Heart right ventricle (tissue), 16 donors: ENCODE measurements around the gene SV2C. TPM values are rescaled to one million over a fixed set of nuclear protein-coding genes. Genes with fewer than 3 reads are reported as not detected.
A peak's percentile ranks its signal among the peaks of the same experiment; 100 is the strongest.

ENCODE experiments used
- ATAC-seq, 8 donors: fragments of 200-7000 bp; cut with Tn5 transposase; one replicate each; pipeline ENCODE4 v1.9.1; 2020; ENCODE audit warnings: mild to moderate bottlenecking in 8 of 8, moderate library complexity in 8 of 8, moderate number of reproducible peaks in 1 of 8
- DNase-seq, 2 donors: peaks; one replicate each; pipeline ENCODE4 v3.0.0-alpha.2; 2020
- H3K27ac ChIP-seq, 10 donors: fragments of 200-600 bp; sonication (generic) in 2 of 10; one replicate each; pipeline versions ENCODE4 v1.5.0 to v1.8.0; 2020 to 2022; ENCODE audit warnings: mild to moderate bottlenecking in 3 of 10
- H3K27me3 ChIP-seq, 7 donors: fragments of 200-600 bp; one replicate each; pipeline ENCODE4 v1.8.0; 2021 to 2022; ENCODE audit warnings: mild to moderate bottlenecking in 2 of 7
- H3K36me3 ChIP-seq, 9 donors: fragments of 200-600 bp; sonication (generic) in 1 of 9; one replicate each; pipeline versions ENCODE4 v1.5.0 to v1.8.0; 2020 to 2022; ENCODE audit warnings: mild to moderate bottlenecking in 2 of 9
- H3K4me1 ChIP-seq, 9 donors: fragments of 200-600 bp; sonication (generic) in 1 of 9; one replicate each; pipeline versions ENCODE4 v1.5.0 to v1.8.0; 2020 to 2022; ENCODE audit warnings: mild to moderate bottlenecking in 4 of 9
- H3K4me3 ChIP-seq, 10 donors: fragments of 200-600 bp; sonication (generic) in 2 of 10; one replicate each; pipeline versions ENCODE4 v1.5.0 to v1.8.0; 2020 to 2022; ENCODE audit warnings: mild to moderate bottlenecking in 7 of 10, moderate library complexity in 2 of 10
- H3K9me3 ChIP-seq, 11 donors: fragments of 200-600 bp in 10 of 11; sonication (generic) in 2 of 11; one replicate each; pipeline versions ENCODE4 v1.5.0 to v1.8.0; 2013 to 2022; ENCODE audit warnings: mild to moderate bottlenecking in 2 of 11, control low read depth in 1 of 11, moderate library complexity in 1 of 11
- WGBS, 2 donors: extraction: QIAGEN DNeasy Blood & Tissue Kit; methylation state at CpG; one replicate each; pipeline ENCODE4 v1.1.7; 2013; ENCODE audit warnings: inconsistent platforms in 1 of 2; 5-methylcytosine and 5-hydroxymethylcytosine counted together
- intact Hi-C, 10 donors: fragments of 100-400 bp; cut with DNase I; formaldehyde crosslinking; loops; one replicate each; pipeline versions ENCODE4 v1.11.1 to v1.14.2; 2022
- polyA plus RNA-seq, 2 donors: library from polyadenylated mRNA; stranded (reverse); fragments of 200-250 nt; gene quantifications; one replicate each; pipeline ENCODE4 v1.2.3, GENCODE V29; 2013
- total RNA-seq, 10 donors: library from RNA; stranded (reverse); fragmentation: NEBNext Ultra II Directional in 3 of 10; extraction: Animal tissue kit (Norgen Biotek cat#: 25700) in 3 of 10; gene quantifications; one replicate each; pipeline versions ENCODE4 v1.2.1 to v1.2.4, GENCODE V29; 2021 to 2023
- TF ChIP-seq, protein P1 (sequence below), 9 donors: fragments of 200-600 bp; sonication (generic) in 2 of 9; IDR thresholded peaks; one replicate each; pipeline versions ENCODE4 v1.5.0 to v1.8.0; 2021 to 2022; ENCODE audit warnings: antibody characterized with exemption in 9 of 9, mild to moderate bottlenecking in 5 of 9, moderate library complexity in 1 of 9
- donor health status: Arrhythmogenic right ventricular cardiomyopathy.
- donor health status: ischemic (EF 13 %, LVEDD 7.1; RV severe dilation, severe dysfunction).
- donor health status: healthy with polysubstance abuse.
- donor health status: DM: no; HTN: yes; CAD: no.
- donor health status: DM: no; HTN: no; CAD: no.
- donor health status: ischemic (EF 25% LVEDD 6.9; RV normal size, moderate dysfunction).
- donor health status: ischemic (EF 25% LVEDD 5.7; RV mildly dilated, moderate dysfunction).
- donor health status: healthy.
- donor health status: DM: yes; HTN: yes; CAD: no.
- donor health status: Ischemic cardiomyopathy.
- donor health status: ischemic (EF 35%, LVEDD 5.7; RV mildly dilated, moderate dysfunction).
- donor health status: nonischemic (EF 11% LVEDD 7.7; RV severe dilation, severe dysfunction).
- donor health status: DM: yes; HTN: yes; CAD: no.
- donor health status: PGD.
- donor health status: ischemic (EF 29% LVEDD 5.4; RV normal size, mild dysfunction).
- donor health status: nonischemic (EF 23%, LVEDD 6.1; RV moderate dilation, normal function).

Gene SV2C
- total and polyA plus RNA-seq, 12 donors = 0.09 to 1.2 (median 0.24) TPM; not detected in 4

GRCh38 chr5:76041863-76042262 is 41.3 kb upstream of the SV2C start:
- DNase-seq = peak in 1 of 2 donors; percentile 3
- no peak for ATAC-seq
- Histone ChIP-seq H3K27me3 (peaks cover 0 to 18% (median 6%) of the 10 kb centered on the region in 7 donors), H3K27ac (no peak overlapping the region), H3K4me1 (no peaks in the 10 kb centered on the region), H3K4me3 (no peak overlapping the region), H3K9me3 (peaks cover 0 to 8% (median 0%) of the 10 kb centered on the region in 11 donors), H3K36me3 (no peaks in the 10 kb centered on the region)
- TF ChIP-seq, protein P1, sequence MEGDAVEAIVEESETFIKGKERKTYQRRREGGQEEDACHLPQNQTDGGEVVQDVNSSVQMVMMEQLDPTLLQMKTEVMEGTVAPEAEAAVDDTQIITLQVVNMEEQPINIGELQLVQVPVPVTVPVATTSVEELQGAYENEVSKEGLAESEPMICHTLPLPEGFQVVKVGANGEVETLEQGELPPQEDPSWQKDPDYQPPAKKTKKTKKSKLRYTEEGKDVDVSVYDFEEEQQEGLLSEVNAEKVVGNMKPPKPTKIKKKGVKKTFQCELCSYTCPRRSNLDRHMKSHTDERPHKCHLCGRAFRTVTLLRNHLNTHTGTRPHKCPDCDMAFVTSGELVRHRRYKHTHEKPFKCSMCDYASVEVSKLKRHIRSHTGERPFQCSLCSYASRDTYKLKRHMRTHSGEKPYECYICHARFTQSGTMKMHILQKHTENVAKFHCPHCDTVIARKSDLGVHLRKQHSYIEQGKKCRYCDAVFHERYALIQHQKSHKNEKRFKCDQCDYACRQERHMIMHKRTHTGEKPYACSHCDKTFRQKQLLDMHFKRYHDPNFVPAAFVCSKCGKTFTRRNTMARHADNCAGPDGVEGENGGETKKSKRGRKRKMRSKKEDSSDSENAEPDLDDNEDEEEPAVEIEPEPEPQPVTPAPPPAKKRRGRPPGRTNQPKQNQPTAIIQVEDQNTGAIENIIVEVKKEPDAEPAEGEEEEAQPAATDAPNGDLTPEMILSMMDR (IDR thresholded peaks at IDR 0.05) = no peak
- intact Hi-C loops = no loop called here
- 43 to 50% methylated on average over 6 of the region's 6 CpGs for whole genome bisulfite sequencing, 2 donors

- Histone ChIP-seq H3K36me3 (no peaks in the 10 kb centered on the region), H3K9me3 (peaks cover 0 to 8% (median 0%) of the 10 kb centered on the region in 11 donors), H3K27me3 (peaks cover 0 to 9% (median 0%) of the 10 kb centered on the region in 7 donors), H3K4me1 (no peaks in the 10 kb centered on the region), H3K4me3 (no peak overlapping the region), H3K27ac (no peak overlapping the region)
- DNase-seq (no peak), ATAC-seq (no peak)
- TF ChIP-seq, protein P1 (IDR thresholded peaks at IDR 0.05) = no peak
- WGBS, 2 donors = 52 to 62% methylated on average over 3 of the region's 3 CpGs
- intact Hi-C loops = no loop called here
These were observed 36.4 kb upstream of the SV2C start for GRCh38 chr5:76046741-76047140.

DNA sequence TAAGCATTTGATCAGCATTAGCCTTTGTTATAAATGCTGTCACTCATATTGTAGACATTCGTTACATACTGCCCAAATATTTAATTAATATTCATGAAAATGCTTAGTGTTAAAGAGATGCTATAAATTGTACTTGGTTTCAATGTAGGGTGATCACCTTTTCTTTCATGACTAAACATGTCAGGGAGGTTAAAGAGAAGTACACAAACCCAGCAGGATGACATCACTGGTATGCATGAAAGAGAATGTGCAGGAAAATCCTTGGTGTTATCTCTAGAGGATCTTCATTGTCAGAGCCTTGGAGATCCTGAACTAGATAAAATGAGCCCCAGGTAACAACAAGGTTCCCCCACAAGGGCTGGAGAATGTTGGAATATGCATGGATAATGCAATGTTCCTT is 33.0 kb upstream of the SV2C start:
- TF ChIP-seq, protein P1 (IDR thresholded peaks at IDR 0.05) = no peak
- intact Hi-C loops = no loop called here
- H3K27ac ChIP-seq = no peak overlapping the region
- DNase-seq (no peak), ATAC-seq (no peak)
- WGBS, 2 donors = 67 to 71% methylated on average over 1 of the region's 1 CpG
- peaks cover 0 to 9% (median 0%) of the 10 kb centered on the region in 7 donors for H3K27me3 ChIP-seq
- H3K4me3 ChIP-seq = no peak overlapping the region
- peaks cover 0 to 4% (median 0%) of the 10 kb centered on the region in 11 donors for H3K9me3 ChIP-seq
- H3K4me1 ChIP-seq = no peaks in the 10 kb centered on the region
- H3K36me3 ChIP-seq = no peaks in the 10 kb centered on the region

- DNase-seq (no peak), ATAC-seq (no peak)
- WGBS, 2 donors = 69 to 76% methylated on average over 4 of the region's 4 CpGs
- H3K27me3 ChIP-seq = peaks cover 0 to 10% (median 0%) of the 10 kb centered on the region in 7 donors
- intact Hi-C loops = no loop called here
- H3K36me3 ChIP-seq = no peaks in the 10 kb centered on the region
- no peak overlapping the region for H3K27ac ChIP-seq
- no peak overlapping the region for H3K4me3 ChIP-seq
- TF ChIP-seq, protein P1 (IDR thresholded peaks at IDR 0.05) = no peak
- H3K4me1 ChIP-seq = no peaks in the 10 kb centered on the region
- H3K9me3 ChIP-seq = no peaks in the 10 kb centered on the region
These were observed 20.6 kb upstream of the SV2C start for GRCh38 chr5:76062502-76063041.
